ENCODE results near the gene FUT1. TPM values are rescaled to one million over a fixed set of nuclear protein-coding genes. Genes with fewer than 3 reads are reported as not detected.

Gene FUT1
- total RNA-seq, 2 experiments from 2014 or later = 0.03 TPM; not detected in 1

GRCh38 chr19:48737360-48737998 is 15.0 kb downstream of the FUT1 start:
- no peak overlapping the region for H2AFZ ChIP-seq (ENCODE audit: low read length)
- ChIA-PET CTCF (ENCODE audit: unreplicated experiment) (interaction anchor here (0.7 kb wide), 1 partner anchor 282 kb away, joined by 3 read pairs; no protein-coding TSS in a partner anchor), POLR2A (interaction anchor here (0.5 kb wide), 1 partner anchor 104 kb away, joined by 6 read pairs; no protein-coding TSS in a partner anchor)
- no peak for DNase-seq (ENCODE audit: low spot score)
- H3K4me3 ChIP-seq (ENCODE audit: low read depth, low read length, poor library complexity, severe bottlenecking) = no peak overlapping the region
- no peaks in the 10 kb centered on the region for H3K79me2 ChIP-seq (ENCODE audit: insufficient read depth, low read depth, low read length)
- no peaks in the 10 kb centered on the region for H3K9me3 ChIP-seq (ENCODE audit: low read length)
- peaks cover 20% of the 10 kb centered on the region for H3K4me1 ChIP-seq (ENCODE audit: insufficient read depth, low read length, poor library complexity, severe bottlenecking)
- H3K9me2 ChIP-seq (ENCODE audit: insufficient read depth, low read length) = no peaks in the 10 kb centered on the region
- TF ChIP-seq CTCF (conservative IDR thresholded peaks at IDR 0.05; ENCODE audit: low read length) (no peak), EZH2phosphoT487 (IDR thresholded peaks at IDR 0.05; ENCODE audit: borderline replicate concordance, low read depth, low read length) (no peak)
- H4K20me1 ChIP-seq (ENCODE audit: insufficient read depth, low read length) = no peaks in the 10 kb centered on the region
- no peaks in the 10 kb centered on the region for H3K36me3 ChIP-seq (ENCODE audit: insufficient read depth, low read length)
- BruUV-seq (replicated peaks) = no TSS peak
- no peak overlapping the region for H3K4me2 ChIP-seq (ENCODE audit: low read length)
- no peak overlapping the region for H3K27ac ChIP-seq (ENCODE audit: low read depth, low read length, poor library complexity, severe bottlenecking)
- intact Hi-C loops (cut with micrococcal nuclease; ENCODE audit: unreplicated experiment) = loop anchor here (5.0 kb wide), 1 partner anchor 90 kb away; the partner anchor contains the start of gene CA11

GRCh38 chr19:48735031-48735615 is 17.3 kb downstream of the FUT1 start:
- Histone ChIP-seq H3K4me1 (ENCODE audit: insufficient read depth, low read length, poor library complexity, severe bottlenecking) (peaks cover 5% of the 10 kb centered on the region), H3K4me3 (ENCODE audit: low read depth, low read length, poor library complexity, severe bottlenecking) (no peak overlapping the region), H3K27ac (ENCODE audit: low read depth, low read length, poor library complexity, severe bottlenecking) (no peak overlapping the region), H3K9me3 (ENCODE audit: low read length) (no peaks in the 10 kb centered on the region), H3K79me2 (ENCODE audit: insufficient read depth, low read depth, low read length) (no peaks in the 10 kb centered on the region), H4K20me1 (ENCODE audit: insufficient read depth, low read length) (no peaks in the 10 kb centered on the region), H3K9me2 (ENCODE audit: insufficient read depth, low read length) (no peaks in the 10 kb centered on the region), H3K4me2 (ENCODE audit: low read length) (no peak overlapping the region), H2AFZ (ENCODE audit: low read length) (no peak overlapping the region), H3K36me3 (ENCODE audit: insufficient read depth, low read length) (no peaks in the 10 kb centered on the region)
- no TSS peak for BruUV-seq (replicated peaks)
- ChIA-PET POLR2A (no interaction called here), CTCF (ENCODE audit: unreplicated experiment) (no interaction called here)
- no peak for TF ChIP-seq CTCF (conservative IDR thresholded peaks at IDR 0.05; ENCODE audit: low read length)
- no peak for TF ChIP-seq EZH2phosphoT487 (IDR thresholded peaks at IDR 0.05; ENCODE audit: borderline replicate concordance, low read depth, low read length)
- intact Hi-C loops (cut with micrococcal nuclease; ENCODE audit: unreplicated experiment) = loop anchor here (5.0 kb wide), 1 partner anchor 88 kb away; the partner anchor contains the start of gene CA11
- DNase-seq (ENCODE audit: low spot score) = no peak

- peaks cover 5% of the 10 kb centered on the region for H3K4me1 ChIP-seq (ENCODE audit: insufficient read depth, low read length, poor library complexity, severe bottlenecking)
- no peaks in the 10 kb centered on the region for H3K79me2 ChIP-seq (ENCODE audit: insufficient read depth, low read depth, low read length)
- intact Hi-C loops (cut with micrococcal nuclease; ENCODE audit: unreplicated experiment) = loop anchor here (5.0 kb wide), 1 partner anchor 87 kb away; the partner anchor contains the start of gene CA11
- DNase-seq (ENCODE audit: low spot score) = no peak
- H3K36me3 ChIP-seq (ENCODE audit: insufficient read depth, low read length) = no peaks in the 10 kb centered on the region
- H3K9me3 ChIP-seq (ENCODE audit: low read length) = no peaks in the 10 kb centered on the region
- CTCF ChIA-PET (ENCODE audit: unreplicated experiment) = no interaction called here
- H3K27ac ChIP-seq (ENCODE audit: low read depth, low read length, poor library complexity, severe bottlenecking) = no peak overlapping the region
- H3K9me2 ChIP-seq (ENCODE audit: insufficient read depth, low read length) = no peaks in the 10 kb centered on the region
- no peak overlapping the region for H3K4me3 ChIP-seq (ENCODE audit: low read depth, low read length, poor library complexity, severe bottlenecking)
- TF ChIP-seq EZH2phosphoT487 (IDR thresholded peaks at IDR 0.05; ENCODE audit: borderline replicate concordance, low read depth, low read length) (no peak), CTCF (conservative IDR thresholded peaks at IDR 0.05; ENCODE audit: low read length) (no peak)
- POLR2A ChIA-PET = interaction anchor here (0.7 kb wide), 1 partner anchor 45 kb away, joined by 3 read pairs; no protein-coding TSS in a partner anchor
- no peak overlapping the region for H3K4me2 ChIP-seq (ENCODE audit: low read length)
- BruUV-seq (replicated peaks) = no TSS peak
- H2AFZ ChIP-seq (ENCODE audit: low read length) = no peak overlapping the region
- no peaks in the 10 kb centered on the region for H4K20me1 ChIP-seq (ENCODE audit: insufficient read depth, low read length)
Observed at GRCh38 chr19:48734625-48735024, 17.8 kb downstream of the FUT1 start.
